Measurements from ENCODE around the gene CEP68.

- TF ChIP-seq POLR2A (IDR thresholded peaks at IDR 0.05): no peak
- TF ChIP-seq CTCF (IDR thresholded peaks at IDR 0.05): no peak
- peak in 1 of 2 donors; percentile 54 for TF ChIP-seq EP300 (IDR thresholded peaks at IDR 0.05)
Observed at GRCh38 chr2:65059071-65059470, 2.9 kb downstream of the CEP68 start.

Measured in tibial nerve (tissue), 4 donors.